Sciatic nerve (tissue), 2 donors: ENCODE data around the gene CCDC85C. TPM values are rescaled to one million over a fixed set of nuclear protein-coding genes. Genes with fewer than 3 reads are reported as not detected.

Source experiments
- ATAC-seq: fragments of 200-7000 bp; cut with Tn5 transposase; one replicate; pipeline ENCODE4 v1.9.1; 2020; ENCODE audit warnings: mild to moderate bottlenecking, moderate library complexity
- DNase-seq: peaks from one replicate; pipeline ENCODE4 v3.0.0-alpha.2; 2020; ENCODE audit warnings: low spot score
- intact Hi-C: fragments of 100-400 bp; cut with DNase I; formaldehyde crosslinking; loops from one replicate; pipeline ENCODE4 v1.14.2; 2022
- total RNA-seq: library from RNA; stranded (reverse); fragmentation: NEBNext Ultra II Directional; extraction: Animal tissue kit (Norgen Biotek cat#: 25700); gene quantifications from one replicate; pipeline ENCODE4 v1.2.1, GENCODE V29; 2021
- donor health status: DM: no; HTN: no; CAD: no.
- donor health status: DM: no; HTN: no; CAD: no.

CCDC85C gene
- total RNA-seq, 1 donor from 2014 or later: 9.0 TPM

GRCh38 chr14:99511421-99512109 lies 92.4 kb downstream of the CCDC85C start:
- DNase-seq (peak; percentile 82), ATAC-seq (peak; percentile 91)
- intact Hi-C loops: no loop called here

GRCh38 chr14:99510556-99511139 lies 93.4 kb downstream of the CCDC85C start:
- DNase-seq (peak; percentile 59), ATAC-seq (no peak)
- intact Hi-C loops: no loop called here

- peak; percentile 57 for DNase-seq
- no peak for ATAC-seq
- intact Hi-C loops: no loop called here
These were observed 94.0 kb downstream of the CCDC85C start for GRCh38 chr14:99509871-99510555.

- intact Hi-C loops: no loop called here
- DNase-seq (no peak), ATAC-seq (no peak)
These were observed 94.9 kb downstream of the CCDC85C start for GRCh38 chr14:99508896-99509629.

GRCh38 chr14:99507860-99508640 lies 96.0 kb downstream of the CCDC85C start:
- intact Hi-C loops: no loop called here
- no peak for ATAC-seq
- DNase-seq: no peak

- DNase-seq (no peak), ATAC-seq (no peak)
- intact Hi-C loops: no loop called here
These were observed 97.7 kb downstream of the CCDC85C start for GRCh38 chr14:99506276-99506675.

- ATAC-seq: no peak
- intact Hi-C loops: no loop called here
- no peak for DNase-seq
These were observed 98.9 kb downstream of the CCDC85C start for GRCh38 chr14:99505089-99505488.

- ATAC-seq (no peak), DNase-seq (no peak)
- intact Hi-C loops: no loop called here
These were observed 100.1 kb downstream of the CCDC85C start for GRCh38 chr14:99503848-99504453.

- intact Hi-C loops: no loop called here
- no peak for DNase-seq
- no peak for ATAC-seq
These were observed 101.0 kb downstream of the CCDC85C start for GRCh38 chr14:99502989-99503421.

GRCh38 chr14:99497894-99498293 lies 106.1 kb downstream of the CCDC85C start:
- ATAC-seq (no peak), DNase-seq (no peak)
- intact Hi-C loops: no loop called here

- ATAC-seq (no peak), DNase-seq (no peak)
- intact Hi-C loops: no loop called here
These were observed 106.7 kb downstream of the CCDC85C start for GRCh38 chr14:99497341-99497740.

GRCh38 chr14:99484106-99484505 lies 119.9 kb downstream of the CCDC85C start:
- ATAC-seq (no peak), DNase-seq (no peak)
- intact Hi-C loops: no loop called here

GRCh38 chr14:99481745-99482099 lies 122.3 kb downstream of the CCDC85C start:
- DNase-seq (no peak), ATAC-seq (no peak)
- intact Hi-C loops: no loop called here

- intact Hi-C loops: no loop called here
- DNase-seq (peak; percentile 100), ATAC-seq (peak; percentile 98)
These were observed 122.9 kb downstream of the CCDC85C start, which contains the start of gene CCNK for GRCh38 chr14:99480917-99481744. Gene CCNK (plus strand): TSS chr14:99481409. CDS start chr14:99492678, 11,269 bp downstream.

- peak; percentile 81 for DNase-seq
- intact Hi-C loops: no loop called here
- no peak for ATAC-seq
These were observed 123.8 kb downstream of the CCDC85C start, which contains the start of gene SETD3 for GRCh38 chr14:99479906-99480869. Gene SETD3 (minus strand): TSS chr14:99480859. CDS start chr14:99465805, 15,054 bp downstream.

- intact Hi-C loops: no loop called here
- no peak for ATAC-seq
- no peak for DNase-seq
These were observed 124.7 kb downstream of the CCDC85C start for GRCh38 chr14:99479160-99479905.
